Measurements from ENCODE around the gene LXN. TPM values are rescaled to one million over a fixed set of nuclear protein-coding genes. Genes with fewer than 3 reads are reported as not detected.
"Not testable (repeated sequence)": the region's sequence is repeated elsewhere in the genome, so short reads cannot be mapped to it uniquely, and the experiment has no call there.

Gene LXN, protein sequence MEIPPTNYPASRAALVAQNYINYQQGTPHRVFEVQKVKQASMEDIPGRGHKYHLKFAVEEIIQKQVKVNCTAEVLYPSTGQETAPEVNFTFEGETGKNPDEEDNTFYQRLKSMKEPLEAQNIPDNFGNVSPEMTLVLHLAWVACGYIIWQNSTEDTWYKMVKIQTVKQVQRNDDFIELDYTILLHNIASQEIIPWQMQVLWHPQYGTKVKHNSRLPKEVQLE
- polyA plus RNA-seq (2014; cell fraction: cytosol; rRNA removed) = not detected in 2 replicates
- not detected in 2 replicates for polyA plus RNA-seq (2014; cell fraction: nucleus; rRNA removed)

DNA sequence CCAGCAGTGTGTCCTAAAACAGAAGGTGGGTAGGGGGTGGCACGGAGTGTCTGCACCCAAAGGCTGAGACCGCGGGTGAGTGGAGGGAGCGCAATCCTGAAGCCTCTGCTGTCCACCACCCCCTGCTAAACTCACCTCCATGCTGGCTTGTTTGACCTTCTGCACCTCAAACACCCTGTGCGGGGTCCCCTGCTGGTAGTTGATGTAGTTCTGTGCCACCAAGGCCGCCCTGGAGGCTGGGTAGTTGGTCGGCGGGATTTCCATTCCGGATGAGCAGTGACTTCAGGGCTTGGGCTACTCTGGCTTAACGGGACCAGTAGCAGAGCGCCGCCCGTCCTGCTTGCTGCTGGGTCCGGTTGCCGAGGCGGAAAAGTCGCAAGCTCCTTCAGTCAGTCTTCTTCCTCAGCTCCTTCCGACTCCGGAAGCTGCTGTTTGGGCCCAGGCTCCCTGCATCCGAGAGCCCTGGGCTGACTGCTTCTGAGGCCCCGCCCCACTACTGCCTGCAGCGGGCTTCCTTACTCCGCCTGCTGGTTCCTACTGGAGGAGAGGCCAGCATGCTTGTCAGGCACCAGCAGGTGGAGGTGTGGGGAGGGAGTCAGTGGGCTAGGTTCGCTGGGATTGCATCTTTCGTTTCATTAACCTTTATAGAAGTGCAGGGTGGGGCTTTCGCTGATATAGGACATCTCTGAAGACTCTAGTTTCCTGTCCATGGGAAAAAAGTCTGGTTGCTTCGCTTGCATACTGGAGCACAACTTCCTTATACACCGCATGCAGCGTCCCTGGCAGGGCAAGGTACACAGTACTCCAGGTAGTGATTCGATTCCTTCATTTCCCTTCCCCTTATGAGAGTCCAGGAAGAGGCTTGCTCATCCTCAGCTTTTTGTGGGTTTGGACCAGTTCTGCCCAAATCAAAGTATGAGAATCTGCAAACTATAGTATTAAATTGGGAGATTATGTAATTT, at the start of gene LXN:
LXN (minus strand) TSS at position 434 of the 962 bp plus-strand sequence; CDS start at position 264, 170 bp downstream.
- DNase-seq (ENCODE audit: low spot score) = no peak

DNA sequence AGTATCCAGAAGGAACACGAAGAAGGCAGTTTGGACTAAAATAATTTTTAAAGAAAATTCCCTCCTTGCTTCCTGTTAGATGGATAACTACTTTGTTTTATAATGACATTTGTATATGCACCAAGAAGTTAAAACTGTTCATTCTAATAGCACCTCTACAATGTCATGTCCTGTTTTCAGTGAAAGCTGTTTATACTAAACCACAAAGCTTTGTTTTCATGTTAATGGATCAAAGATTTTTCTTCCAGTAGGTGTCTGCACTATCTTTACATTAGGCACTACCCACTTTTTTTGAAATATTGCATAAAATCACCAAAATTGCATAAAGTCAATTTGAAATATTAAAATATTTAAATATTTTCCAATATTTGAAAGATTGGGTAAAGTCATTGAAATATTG, 49.7 kb upstream of the LXN start:
- no peak for DNase-seq (ENCODE audit: low spot score)

DNA sequence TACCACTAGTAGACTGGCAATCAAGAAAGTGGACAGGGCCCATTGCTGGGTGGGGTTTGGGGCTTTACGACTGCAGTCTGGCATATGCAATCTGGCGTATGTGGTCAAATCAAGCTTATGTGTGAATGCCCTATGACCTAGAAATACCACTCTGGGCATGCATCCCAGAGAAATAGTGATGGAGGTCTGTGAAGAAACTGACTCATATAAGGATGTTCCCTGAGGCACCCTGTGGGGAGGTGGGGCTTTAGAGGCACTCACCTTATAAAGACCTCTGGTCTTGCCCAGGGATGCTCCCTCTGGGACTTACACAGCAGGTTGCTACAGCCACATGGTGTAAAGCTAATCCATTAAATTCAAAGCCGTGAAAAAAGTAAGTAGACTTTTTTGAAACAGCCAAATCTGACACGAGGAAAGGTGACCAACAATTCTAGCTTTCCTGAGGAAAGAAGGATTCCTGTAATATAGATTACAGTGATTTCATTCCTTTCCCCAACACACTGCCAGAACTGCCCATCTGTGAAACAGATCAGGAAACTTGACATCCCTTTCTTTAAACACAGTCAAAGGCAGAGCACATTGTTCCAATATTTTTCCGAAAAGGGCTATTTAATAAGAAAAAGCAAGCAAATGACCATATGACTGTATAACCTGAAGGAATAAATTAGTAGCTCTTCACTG, 46.2 kb upstream of the LXN start:
- no peak for DNase-seq (ENCODE audit: low spot score)

DNA sequence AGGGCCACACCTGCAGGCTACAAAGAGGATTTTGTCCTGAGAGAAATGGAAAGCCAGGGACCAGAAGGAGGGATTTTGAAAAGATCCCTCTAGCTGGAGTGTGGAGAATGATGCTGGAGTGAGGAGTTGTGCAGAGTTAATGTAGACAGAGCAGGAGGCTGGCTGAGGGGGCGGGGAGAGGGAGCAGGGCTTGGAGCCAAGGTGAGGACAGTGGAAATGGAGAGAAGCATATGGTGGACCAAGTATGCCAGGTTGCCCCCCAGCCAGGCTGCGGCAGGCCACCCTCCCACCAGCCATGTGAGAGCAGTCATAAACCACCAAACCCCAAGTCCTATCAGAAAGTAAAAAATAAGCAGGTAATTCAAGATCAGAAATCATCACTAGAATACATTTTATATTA, 45.1 kb upstream of the LXN start:
- DNase-seq (ENCODE audit: low spot score) = no peak

DNA sequence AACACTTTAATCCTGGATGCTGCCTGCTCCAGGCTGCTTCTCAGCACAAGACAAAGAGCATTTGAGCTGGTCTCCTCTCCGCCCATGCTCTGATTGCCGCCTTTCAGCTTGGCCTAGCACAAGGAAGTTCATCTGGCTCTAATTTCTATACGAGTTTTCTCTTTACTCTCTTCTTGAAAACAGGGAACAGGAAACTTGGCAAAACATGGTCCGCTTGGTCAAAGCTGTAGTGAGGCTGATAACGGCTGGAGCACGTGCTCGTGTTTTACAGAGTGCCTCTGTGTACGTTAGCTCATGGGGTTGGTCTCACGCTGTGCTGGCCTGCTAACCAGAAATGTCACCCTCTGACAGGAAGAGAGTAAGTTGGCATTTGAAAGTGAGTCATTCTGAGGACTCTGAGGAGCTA, 40.6 kb upstream of the LXN start:
- DNase-seq (ENCODE audit: low spot score) = no peak

DNA sequence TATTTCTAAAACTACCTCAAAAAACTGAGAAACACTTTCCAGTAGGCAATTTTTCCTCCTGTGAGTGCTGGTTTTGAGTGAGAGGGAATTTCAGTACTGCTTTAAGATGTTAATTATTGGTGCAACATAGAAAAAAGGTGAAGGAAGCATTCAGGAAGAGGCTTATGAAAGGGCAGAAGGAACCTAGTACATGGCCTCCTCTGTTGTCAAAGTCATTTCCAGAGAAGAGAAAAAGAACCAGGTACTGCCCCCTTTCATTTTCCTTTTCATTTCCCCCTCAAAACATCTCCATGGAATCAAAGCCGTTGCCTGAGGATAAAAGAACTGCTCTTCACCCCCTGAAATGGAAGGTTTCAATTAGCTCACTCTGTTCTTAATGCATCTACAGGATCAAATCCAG, 40.0 kb upstream of the LXN start:
- no peak for DNase-seq (ENCODE audit: low spot score)

DNA sequence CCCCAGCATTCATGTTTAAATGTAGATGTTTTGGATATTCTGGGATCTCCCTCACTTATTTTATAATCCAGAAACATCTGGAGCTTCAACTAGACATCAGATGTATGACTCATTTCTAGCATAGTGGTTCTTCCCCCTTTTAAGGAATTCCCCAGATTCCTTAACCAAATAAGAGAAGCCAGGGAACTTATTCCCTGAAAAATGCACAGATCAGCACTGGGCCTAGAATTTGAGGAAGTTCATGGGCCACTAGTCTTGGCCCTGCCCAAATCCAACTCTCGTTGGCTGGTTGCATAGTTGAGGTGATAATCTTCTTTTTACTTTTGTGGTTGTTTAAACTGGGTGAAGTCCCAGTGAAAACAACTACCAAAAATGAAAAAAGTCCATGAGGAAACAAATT, 39.4 kb upstream of the LXN start:
- DNase-seq (ENCODE audit: low spot score) = no peak

DNA sequence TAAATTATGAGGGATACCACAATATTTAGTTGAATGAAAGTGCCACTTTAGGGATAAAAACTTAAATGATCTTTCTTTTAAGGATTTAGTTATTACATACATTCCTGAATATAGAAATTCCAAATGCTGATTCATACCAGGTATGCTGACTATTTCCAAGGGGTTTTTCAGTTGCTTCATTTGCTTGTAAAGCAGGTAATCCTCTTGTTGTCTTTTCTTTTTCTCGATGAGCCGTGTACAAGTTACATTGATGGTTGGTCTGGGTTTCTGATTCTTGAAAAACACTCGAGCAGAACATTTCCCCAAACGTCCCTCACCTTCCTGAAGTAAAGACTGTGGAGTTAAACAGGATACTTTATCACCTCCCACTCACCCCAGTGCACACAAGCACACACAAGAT, 38.2 kb upstream of the LXN start:
- DNase-seq (ENCODE audit: low spot score) = no peak

DNA sequence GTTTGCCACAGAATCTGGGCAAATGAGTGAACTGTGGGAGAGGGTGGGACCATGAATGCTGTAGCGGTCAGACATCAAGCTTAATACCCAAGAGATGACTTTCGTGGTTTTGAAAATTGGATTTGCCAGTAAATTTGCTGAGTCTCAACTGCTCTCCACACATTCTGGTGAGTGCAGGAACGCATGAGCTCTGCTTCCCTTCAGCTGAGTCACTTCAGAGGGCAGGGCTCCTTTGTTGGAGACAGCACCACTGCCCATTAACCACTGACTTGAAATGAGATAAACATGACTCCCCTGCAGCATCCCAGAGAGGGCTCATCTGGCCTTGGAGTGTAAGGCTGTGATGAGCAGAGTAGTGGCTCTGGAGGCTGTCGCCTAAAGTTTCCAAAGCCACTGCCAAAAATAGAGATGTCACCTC, 37.2 kb upstream of the LXN start:
- no peak for DNase-seq (ENCODE audit: low spot score)

DNA sequence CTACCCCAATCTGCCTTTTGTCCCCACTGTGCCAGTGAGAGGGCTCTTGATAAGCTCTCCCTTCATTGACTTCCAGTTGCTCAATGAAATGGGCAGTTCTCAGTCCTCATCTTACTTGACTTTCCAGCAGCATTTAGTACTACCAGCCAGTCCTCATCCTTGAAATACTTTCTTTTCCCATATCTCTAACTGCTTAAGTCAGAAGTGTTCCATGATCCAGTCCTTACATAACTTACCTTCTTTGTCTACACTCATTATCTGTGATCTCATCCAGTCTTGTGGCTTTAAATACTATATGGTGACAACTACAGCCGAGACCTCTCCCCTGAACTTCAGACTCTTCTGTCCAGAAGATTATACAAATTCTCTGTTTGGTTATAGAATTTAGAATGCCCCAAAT, 31.1 kb upstream of the LXN start:
- DNase-seq (ENCODE audit: low spot score) = no peak

DNA sequence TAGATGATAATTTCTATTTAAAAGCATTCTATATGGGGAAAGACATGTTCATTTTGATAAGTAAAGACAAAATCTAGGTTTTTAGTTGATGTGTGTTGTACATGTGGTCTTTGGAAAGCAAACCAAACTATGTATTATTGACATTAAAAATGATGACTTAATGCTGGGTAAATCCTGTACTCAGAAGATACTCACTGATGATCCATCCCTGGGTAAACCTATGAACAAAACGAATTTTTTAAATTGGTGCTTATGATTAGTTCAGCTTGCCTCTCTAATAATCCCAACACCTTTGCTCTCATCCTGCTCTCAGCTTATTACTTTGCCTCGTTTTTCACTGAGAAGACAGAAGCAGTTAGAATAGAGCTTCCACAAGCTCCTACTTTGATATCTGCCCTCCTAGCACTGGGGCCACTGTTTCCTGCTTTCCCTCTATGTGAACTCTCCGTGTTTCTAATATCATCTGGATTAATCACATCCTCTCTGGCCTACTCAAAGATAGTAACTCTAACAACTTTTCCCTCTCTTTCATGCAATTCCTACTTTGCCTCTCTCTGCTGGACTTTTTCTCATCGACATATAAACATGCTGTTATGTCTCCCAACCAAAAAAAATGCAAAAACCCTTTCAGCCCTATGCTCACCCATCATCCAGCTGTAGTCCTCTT, 30.5 kb upstream of the LXN start:
- DNase-seq (ENCODE audit: low spot score) = no peak

DNA sequence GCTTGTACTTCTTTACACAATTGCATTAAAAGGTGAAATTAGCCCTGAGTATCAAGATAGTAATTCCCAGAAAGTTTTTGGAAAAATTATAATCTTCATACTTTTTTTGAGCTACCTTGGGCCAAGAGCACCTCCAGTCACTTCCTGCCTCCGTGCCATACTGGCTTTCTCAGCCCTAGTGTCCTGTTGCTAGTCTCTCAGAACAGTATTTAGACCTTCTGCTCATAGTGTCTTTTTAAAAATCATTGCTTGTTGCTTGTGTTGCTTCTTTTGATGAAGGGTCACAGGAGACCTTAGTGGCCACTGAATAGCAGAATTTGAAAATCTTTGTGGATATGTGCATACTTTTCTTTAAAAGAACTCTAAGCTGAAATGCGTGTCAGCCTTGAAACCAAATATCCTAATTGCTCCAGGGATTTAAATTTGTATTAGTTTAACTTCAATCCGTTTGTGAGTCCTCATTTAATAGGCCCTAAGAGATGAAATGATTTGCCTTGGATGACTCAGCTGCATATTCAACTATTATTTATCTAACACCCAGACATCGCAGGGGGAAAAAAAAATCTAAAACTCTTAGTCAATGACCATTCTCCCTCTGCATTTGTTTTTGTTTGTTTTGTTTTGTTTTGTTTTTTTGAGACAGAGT, 29.1 kb upstream of the LXN start:
- DNase-seq (ENCODE audit: low spot score) = no peak

DNA sequence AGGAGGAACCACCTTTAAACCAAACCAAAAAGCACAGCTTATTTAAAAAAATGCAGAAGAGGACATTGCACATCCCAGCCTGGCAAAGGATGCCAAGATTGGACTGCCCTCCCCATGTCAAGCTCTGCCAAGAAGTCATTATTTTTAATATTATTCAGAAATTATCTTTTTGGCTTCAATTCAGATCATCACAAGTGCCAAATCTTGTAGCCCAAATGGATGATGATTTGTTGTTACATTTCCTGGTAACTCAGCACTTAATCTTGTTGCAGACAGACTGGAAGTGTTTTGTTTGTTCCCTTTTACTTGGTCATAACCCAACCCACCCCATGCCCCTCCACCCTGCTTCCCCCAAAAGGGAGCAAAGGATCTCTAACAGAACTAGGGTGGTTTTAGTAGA, 28.1 kb upstream of the LXN start:
- no peak for DNase-seq (ENCODE audit: low spot score)

DNA sequence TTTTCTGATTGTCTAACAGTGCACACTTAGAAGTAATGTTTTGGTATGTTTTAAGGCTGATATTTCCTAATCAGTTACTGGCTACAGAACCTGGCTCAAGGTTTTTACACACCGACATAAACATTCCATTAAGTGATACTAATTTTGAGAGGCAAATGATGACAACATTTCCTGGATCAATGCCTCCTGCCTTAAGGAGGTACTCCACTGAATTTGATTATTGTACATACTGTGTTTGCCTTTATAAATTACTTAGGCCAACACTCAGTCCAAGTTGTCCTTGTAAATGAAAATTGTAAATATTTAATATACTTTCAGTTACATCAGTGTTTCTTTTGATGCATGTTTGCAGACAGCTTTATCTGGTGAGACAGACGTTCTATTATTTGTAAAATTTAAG, 24.2 kb upstream of the LXN start:
- no peak for DNase-seq (ENCODE audit: low spot score)

DNA sequence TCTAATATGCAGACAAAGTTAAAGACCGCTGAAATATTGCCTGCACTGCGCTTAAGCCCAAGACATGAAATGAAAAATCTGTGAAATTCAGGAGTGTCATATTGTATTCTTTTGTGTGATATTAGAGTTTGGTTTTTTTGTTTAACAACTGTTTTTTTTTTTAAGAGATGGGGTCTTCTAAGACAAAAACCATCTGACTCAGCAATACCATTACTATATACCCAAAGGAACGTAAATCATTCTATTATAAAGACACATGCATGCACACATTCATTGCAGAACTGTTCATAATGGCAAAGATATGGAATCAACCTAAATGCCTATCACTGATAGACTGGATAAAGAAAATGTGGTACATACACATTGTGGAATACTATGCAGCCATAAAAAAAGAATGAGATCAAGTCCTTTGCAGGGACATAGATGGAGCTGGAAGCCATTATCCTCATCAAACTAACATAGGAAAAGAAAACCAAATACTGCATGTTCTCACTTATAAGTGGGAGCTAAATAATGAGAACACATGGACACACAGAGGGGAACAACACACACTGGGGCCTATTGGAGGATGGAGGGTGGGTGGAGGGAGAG, 21.5 kb upstream of the LXN start:
- not testable (repeated sequence) for DNase-seq (ENCODE audit: low spot score)

DNA sequence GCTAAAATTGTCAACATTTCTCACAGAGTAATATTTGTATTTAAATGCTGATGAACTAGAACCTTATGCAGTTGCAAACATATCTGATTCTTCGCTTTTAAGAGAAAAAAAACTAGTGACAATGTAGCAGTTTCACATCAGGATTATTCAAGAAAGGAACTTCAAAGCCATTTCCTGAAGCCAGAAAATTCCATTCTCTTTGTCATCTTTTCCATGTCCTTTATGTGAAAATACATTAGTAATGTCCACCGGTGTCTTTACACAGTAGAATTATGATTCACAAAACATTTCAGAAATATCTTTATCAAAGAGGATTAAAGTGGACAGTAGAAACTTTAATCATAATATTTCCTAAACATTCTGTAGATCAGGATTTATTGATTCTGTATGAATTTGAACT, 12.7 kb upstream of the LXN start:
- DNase-seq (ENCODE audit: low spot score) = no peak

DNA sequence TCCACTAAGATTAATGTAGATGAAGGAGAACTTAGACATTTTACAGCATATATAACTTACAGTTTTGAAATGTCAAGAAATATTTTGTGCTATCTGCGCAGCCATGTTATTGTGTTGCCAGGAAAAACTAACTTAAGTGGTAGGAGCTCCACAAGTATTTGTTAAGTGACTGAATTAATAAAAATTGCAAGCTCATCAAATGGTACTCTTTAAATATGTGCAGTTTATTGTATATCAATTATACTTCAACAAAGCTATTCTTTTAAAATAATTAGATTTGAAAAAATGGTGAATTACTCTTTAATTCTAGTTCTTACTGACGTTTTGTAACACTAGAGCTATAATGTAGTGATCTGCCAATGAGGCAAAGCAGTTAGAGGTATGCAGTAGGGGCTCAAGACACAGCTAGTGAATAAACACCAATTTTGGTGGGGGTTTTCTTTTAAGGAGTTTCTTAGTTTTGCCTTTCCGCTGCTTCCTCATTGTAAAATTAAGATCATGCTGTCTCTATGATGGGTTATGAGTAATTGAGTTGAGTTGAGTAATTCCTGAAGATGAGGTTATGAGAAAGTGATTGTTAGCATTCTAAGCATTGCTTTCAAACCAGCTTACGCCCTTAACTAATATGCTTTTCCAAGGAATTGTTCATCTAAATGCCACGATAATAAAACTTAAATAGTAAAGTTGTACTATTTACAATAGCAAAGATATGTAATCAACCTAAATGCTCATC, 10.9 kb upstream of the LXN start:
- DNase-seq (ENCODE audit: low spot score) = no peak

DNA sequence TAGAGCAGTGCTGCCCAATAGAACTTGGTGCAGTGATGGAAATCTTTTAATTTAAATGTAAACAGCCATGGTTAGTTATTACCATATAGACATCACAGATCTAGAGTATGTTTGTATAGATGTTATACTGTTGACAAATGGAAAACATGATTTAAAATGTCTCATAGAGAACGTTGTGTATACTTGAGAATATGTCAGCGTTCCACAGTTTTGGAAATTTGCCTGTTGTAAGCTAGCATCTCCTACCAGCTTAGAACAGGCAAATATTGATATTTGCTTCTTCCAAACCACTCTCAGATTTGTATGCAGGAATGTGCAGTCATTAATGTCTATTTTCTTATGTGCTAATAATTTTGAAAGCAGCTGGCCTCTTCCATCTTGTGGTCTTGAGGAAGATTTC, 8.4 kb upstream of the LXN start:
- no peak for DNase-seq (ENCODE audit: low spot score)

DNA sequence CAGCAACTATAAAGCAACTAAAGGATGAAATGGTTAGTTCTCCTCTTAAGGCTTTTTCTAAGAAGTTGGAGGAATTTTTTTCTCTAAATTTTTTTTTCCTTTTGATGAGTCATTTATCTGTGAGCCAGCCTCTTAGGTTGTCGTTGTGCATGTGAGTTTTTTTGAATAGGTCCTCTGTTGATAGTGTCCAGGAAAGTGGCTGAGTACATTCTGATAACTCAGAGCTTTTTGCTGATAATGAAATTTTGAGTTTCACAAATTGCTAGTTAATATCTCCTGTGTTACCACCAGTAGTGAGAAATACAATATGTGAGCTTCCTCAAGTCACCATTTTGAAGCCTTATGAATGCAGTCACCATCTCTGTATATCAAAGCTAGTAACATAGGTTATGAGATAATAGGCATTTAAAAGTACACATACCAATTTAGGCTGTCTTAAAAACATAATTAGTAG, 7.1 kb upstream of the LXN start:
- no peak for DNase-seq (ENCODE audit: low spot score)

DNA sequence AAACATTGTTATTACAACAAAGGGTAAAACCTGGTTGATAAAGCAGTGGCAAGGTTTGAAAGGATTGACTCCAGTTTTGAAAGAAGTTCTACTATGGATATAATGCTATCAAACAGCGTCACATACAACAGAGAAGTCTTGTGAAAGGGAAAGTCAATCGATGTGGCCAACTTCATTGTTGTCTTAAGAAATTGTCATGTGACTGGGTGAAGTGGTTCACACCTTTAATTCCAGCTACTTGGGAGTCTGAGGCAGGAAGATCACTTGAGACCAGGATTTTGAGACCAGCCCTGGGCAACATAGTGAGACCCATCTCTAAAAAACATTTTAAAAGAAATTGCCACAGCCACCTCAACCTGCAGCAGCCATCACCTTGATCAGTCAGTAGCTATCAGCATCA, 6.2 kb upstream of the LXN start:
- no peak for DNase-seq (ENCODE audit: low spot score)
